Measurements from ENCODE around the gene ZNF597.

The ZNF597 gene

DNA sequence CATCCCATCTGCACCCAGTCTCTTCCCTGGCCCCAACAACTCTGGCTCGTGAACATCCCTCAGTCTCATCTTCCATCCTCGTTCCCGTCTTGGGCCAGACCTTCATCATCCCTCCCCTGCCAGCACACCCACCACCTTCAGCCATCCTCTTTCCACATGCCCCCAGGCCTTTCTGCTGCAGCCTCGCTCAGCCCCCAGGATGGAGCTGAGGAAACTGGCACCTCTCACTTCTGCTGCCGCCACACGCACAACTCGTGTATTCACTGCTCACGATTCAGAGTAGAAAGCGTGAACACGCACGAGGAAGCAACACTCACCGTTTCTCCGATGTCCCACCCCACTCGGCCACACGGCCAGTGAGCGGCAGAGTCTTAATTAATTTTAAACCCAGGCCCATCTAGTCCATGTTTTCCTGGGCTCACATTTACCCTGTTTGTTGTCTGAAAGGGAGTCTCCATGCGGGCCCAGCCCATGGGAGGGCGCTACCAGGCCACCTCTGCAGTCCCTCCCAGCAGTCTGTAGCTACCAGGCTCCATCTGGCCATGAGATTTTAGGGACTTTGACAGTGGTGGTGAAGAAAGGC, 39.4 kb upstream of the ZNF597 start:
- peaks cover 28% of the 10 kb centered on the region for H3K79me2 ChIP-seq (ENCODE audit: insufficient read depth, low read length)
- no peak for DNase-seq
- no peak overlapping the region for H3K9ac ChIP-seq (ENCODE audit: low read depth, low read length)
- H3K27ac ChIP-seq (ENCODE audit: low read length), result no peak overlapping the region
- ATAC-seq (ENCODE audit: insufficient read depth, low read depth), result no peak
- no peak overlapping the region for H3K4me3 ChIP-seq (ENCODE audit: low read depth in 1 of 2, low read length in 2 of 2)
- TF ChIP-seq CTCF (IDR thresholded peaks at IDR 0.05; ENCODE audit: borderline replicate concordance, extremely low read depth, low read length, poor library complexity, severe bottlenecking) (no peak), EZH2 (IDR thresholded peaks at IDR 0.05; ENCODE audit: borderline replicate concordance, low read depth, low read length, severe bottlenecking) (no peak)
- H3K27me3 ChIP-seq (ENCODE audit: insufficient read depth, low read length, poor library complexity), result no peaks in the 10 kb centered on the region
- H2AFZ ChIP-seq (ENCODE audit: low read depth, low read length), result no peak overlapping the region
- peaks cover 89% of the 10 kb centered on the region for H3K36me3 ChIP-seq (ENCODE audit: insufficient read depth, low read length)
- H3K4me1 ChIP-seq (ENCODE audit: insufficient read depth, low read length), result no peaks in the 10 kb centered on the region
- H3K4me2 ChIP-seq (ENCODE audit: insufficient read depth, low read length), result no peak overlapping the region
- peaks cover 54% of the 10 kb centered on the region for H4K20me1 ChIP-seq (ENCODE audit: insufficient read depth, low read length)
- H3K9me3 ChIP-seq (ENCODE audit: insufficient read depth, low read length, severe bottlenecking), result no peaks in the 10 kb centered on the region

GRCh38 chr16:3481696-3482658, 38.7 kb upstream of the ZNF597 start:
- no peak overlapping the region for H3K9ac ChIP-seq (ENCODE audit: low read depth, low read length)
- no peak overlapping the region for H3K4me2 ChIP-seq (ENCODE audit: insufficient read depth, low read length)
- H3K36me3 ChIP-seq (ENCODE audit: insufficient read depth, low read length), result peaks cover 83% of the 10 kb centered on the region
- H4K20me1 ChIP-seq (ENCODE audit: insufficient read depth, low read length), result peaks cover 50% of the 10 kb centered on the region
- no peaks in the 10 kb centered on the region for H3K27me3 ChIP-seq (ENCODE audit: insufficient read depth, low read length, poor library complexity)
- TF ChIP-seq EZH2 (IDR thresholded peaks at IDR 0.05; ENCODE audit: borderline replicate concordance, low read depth, low read length, severe bottlenecking), result no peak
- no peak for TF ChIP-seq CTCF (IDR thresholded peaks at IDR 0.05; ENCODE audit: borderline replicate concordance, extremely low read depth, low read length, poor library complexity, severe bottlenecking)
- no peaks in the 10 kb centered on the region for H3K4me1 ChIP-seq (ENCODE audit: insufficient read depth, low read length)
- DNase-seq (no peak), ATAC-seq (ENCODE audit: insufficient read depth, low read depth) (no peak)
- H2AFZ ChIP-seq (ENCODE audit: low read depth, low read length), result no peak overlapping the region
- H3K27ac ChIP-seq (ENCODE audit: low read length), result no peak overlapping the region
- H3K79me2 ChIP-seq (ENCODE audit: insufficient read depth, low read length), result peaks cover 32% of the 10 kb centered on the region
- H3K4me3 ChIP-seq (ENCODE audit: low read depth in 1 of 2, low read length in 2 of 2), result no peak overlapping the region
- H3K9me3 ChIP-seq (ENCODE audit: insufficient read depth, low read length, severe bottlenecking), result no peaks in the 10 kb centered on the region

DNA sequence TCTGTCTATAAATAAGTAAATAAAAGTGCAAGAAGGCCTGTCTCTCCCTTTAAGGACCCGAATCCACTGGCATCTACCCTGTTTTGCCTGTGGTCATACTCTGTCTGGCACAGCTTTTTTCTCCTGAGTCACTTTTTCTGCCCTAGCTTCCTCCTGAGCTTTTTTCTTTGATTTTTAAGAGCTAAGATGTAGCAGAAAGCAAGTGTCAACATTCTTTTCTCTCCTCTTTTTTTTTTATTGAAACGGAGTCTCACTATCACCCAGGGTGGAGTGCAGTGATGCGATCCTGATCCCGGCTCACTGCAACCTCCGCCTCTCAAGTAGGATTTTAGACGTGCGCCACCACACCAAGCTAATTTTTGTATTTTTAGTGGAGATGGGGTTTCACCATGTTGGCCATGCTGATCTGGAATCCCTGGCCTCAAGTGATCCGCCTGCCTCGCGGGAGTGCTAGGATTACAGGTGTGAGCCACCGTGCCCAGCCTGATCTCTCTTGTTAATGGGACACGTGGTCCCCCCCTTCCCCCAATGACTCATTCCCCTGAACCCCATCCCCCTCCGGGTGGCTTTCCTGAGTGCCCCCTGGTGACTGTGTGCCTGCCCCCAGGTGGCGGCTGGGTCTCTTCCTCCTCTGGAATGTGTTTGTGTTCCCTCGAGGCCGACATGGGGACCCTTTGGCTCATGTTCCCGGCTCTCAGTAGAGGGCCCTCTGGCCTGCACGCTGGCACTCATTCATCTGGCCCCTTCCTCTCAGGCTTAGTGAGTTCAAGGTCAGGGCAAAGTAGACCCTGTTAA, 37.8 kb upstream of the ZNF597 start:
- H2AFZ ChIP-seq (ENCODE audit: low read depth, low read length), result no peak overlapping the region
- H3K4me1 ChIP-seq (ENCODE audit: insufficient read depth, low read length), result no peaks in the 10 kb centered on the region
- no peak for ATAC-seq (ENCODE audit: insufficient read depth, low read depth)
- no peaks in the 10 kb centered on the region for H3K9me3 ChIP-seq (ENCODE audit: insufficient read depth, low read length, severe bottlenecking)
- no peak overlapping the region for H3K27ac ChIP-seq (ENCODE audit: low read length)
- peaks cover 51% of the 10 kb centered on the region for H4K20me1 ChIP-seq (ENCODE audit: insufficient read depth, low read length)
- no peak overlapping the region for H3K4me3 ChIP-seq (ENCODE audit: low read depth in 1 of 2, low read length in 2 of 2)
- peaks cover 75% of the 10 kb centered on the region for H3K36me3 ChIP-seq (ENCODE audit: insufficient read depth, low read length)
- H3K4me2 ChIP-seq (ENCODE audit: insufficient read depth, low read length), result no peak overlapping the region
- no peak overlapping the region for H3K9ac ChIP-seq (ENCODE audit: low read depth, low read length)
- TF ChIP-seq CTCF (IDR thresholded peaks at IDR 0.05; ENCODE audit: borderline replicate concordance, extremely low read depth, low read length, poor library complexity, severe bottlenecking) (no peak), EZH2 (IDR thresholded peaks at IDR 0.05; ENCODE audit: borderline replicate concordance, low read depth, low read length, severe bottlenecking) (no peak)
- no peaks in the 10 kb centered on the region for H3K27me3 ChIP-seq (ENCODE audit: insufficient read depth, low read length, poor library complexity)
- no peak for DNase-seq
- H3K79me2 ChIP-seq (ENCODE audit: insufficient read depth, low read length), result peaks cover 39% of the 10 kb centered on the region

Measured in DND-41 (cell line).